HG03280 (cell line): Measurements from ENCODE around the gene SLC9B1.
"Not testable (repeated sequence)": the region's sequence is repeated elsewhere in the genome, so short reads cannot be mapped to it uniquely, and the experiment has no call there.

Experiments
- ATAC-seq: cut with Tn5 transposase; IDR thresholded peaks from one replicate; pipeline ENCODE4 v1.9.1; 2021; ENCODE audit warnings: mild to moderate bottlenecking, moderate library complexity; ENCODE audit not compliant: unreplicated experiment

Gene SLC9B1

GRCh38 chr4:102878901-102879300, 140.6 kb downstream of the SLC9B1 start:
- no peak for ATAC-seq

GRCh38 chr4:102878349-102878748, 141.2 kb downstream of the SLC9B1 start:
- not testable (repeated sequence) for ATAC-seq

- not testable (repeated sequence) for ATAC-seq
Observed at GRCh38 chr4:102877477-102878106, 141.9 kb downstream of the SLC9B1 start.

GRCh38 chr4:102871772-102872171, 147.7 kb downstream of the SLC9B1 start:
- no peak for ATAC-seq

- peak; percentile 25 for ATAC-seq
Observed at GRCh38 chr4:102869569-102870197, 149.8 kb downstream of the SLC9B1 start.

- peak; percentile 83 for ATAC-seq
Observed at GRCh38 chr4:102868781-102869568, 150.5 kb downstream of the SLC9B1 start, which contains the start of gene CISD2. TSS of gene CISD2 (plus strand) at chr4:102868992. CDS start at chr4:102869085, 93 bp downstream.

GRCh38 chr4:102868153-102868780, 151.2 kb downstream of the SLC9B1 start:
- no peak for ATAC-seq

GRCh38 chr4:102867278-102868152, 152.0 kb downstream of the SLC9B1 start:
- ATAC-seq: peak; percentile 17

- ATAC-seq: not testable (repeated sequence)
Observed at GRCh38 chr4:102865327-102865726, 154.2 kb downstream of the SLC9B1 start.

GRCh38 chr4:102862747-102863146, 156.8 kb downstream of the SLC9B1 start:
- ATAC-seq: no peak

- ATAC-seq: no peak
Observed at GRCh38 chr4:102862016-102862415, 157.5 kb downstream of the SLC9B1 start.

GRCh38 chr4:102860611-102861324, 158.7 kb downstream of the SLC9B1 start:
- ATAC-seq: no peak

- no peak for ATAC-seq
Observed at GRCh38 chr4:102858828-102859464, 160.6 kb downstream of the SLC9B1 start.
